Activated CD8-positive, alpha-beta memory T cell treated with anti-CD3 and anti-CD28 coated beads for 1 hour (primary cell): ENCODE measurements around the gene SEPTIN8.

ENCODE experiments used
- DNase-seq, 2 donors: peaks; one replicate each; pipeline ENCODE4 v3.0.0-alpha.2; 2020; ENCODE audit warnings: low read depth in 1 of 2; ENCODE audit errors: extremely low read depth in 1 of 2

SEPTIN8 gene

DNA sequence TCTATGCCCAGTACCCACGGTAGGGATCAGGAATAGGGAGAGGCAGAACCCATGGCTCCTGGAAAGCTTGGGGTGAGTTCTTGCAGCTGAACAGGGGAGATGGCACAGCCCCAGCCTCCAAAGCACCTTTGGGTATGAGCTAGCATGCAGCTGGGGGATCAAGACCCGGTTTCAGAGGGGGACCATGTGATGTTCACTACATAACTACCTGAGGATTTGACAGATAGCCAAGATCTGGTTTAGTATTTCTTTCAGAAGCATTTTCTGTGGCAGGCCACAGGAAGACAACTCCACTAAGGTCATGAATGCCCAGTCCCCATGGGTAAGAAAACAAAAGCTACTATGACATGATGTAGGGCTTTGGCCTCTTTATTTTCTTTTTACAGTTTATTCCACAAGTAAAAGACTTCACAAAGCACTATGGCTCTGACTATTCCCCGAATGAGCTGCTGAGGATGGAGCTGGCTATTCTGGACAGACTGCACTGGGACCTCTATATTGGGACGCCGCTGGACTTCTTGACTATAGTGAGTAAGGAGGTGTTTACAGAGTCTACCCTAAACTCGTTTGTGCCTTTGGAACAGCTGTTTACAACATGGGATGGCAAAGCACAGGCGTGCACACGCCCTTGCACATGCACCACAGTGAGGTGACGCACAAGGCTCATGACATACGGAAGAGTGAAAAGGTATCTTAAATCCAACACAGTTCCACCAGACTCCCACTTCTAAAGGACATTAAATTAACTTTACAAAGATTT lies 26.4 kb downstream of the SEPTIN8 start:
- DNase-seq: no peak

DNA sequence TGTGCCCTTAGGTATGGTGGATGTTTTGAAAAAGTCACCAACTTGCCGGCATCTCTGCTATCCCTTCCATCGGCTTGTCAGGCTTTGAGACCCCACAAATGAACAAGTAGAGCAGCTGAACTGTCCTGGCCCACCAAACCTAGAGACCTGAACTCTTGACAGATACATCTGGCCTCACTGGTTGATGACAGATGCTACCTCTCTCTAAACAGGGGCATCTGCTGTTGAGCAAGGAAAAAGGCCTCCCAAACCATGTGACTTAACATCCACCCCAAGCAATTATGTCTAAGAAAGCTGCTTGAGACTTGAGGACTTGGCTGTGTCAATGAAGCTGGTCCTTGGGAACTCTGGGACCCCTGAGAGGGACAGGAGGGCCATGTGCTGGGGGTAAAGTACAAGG lies 27.5 kb downstream of the SEPTIN8 start:
- DNase-seq: no peak

DNA sequence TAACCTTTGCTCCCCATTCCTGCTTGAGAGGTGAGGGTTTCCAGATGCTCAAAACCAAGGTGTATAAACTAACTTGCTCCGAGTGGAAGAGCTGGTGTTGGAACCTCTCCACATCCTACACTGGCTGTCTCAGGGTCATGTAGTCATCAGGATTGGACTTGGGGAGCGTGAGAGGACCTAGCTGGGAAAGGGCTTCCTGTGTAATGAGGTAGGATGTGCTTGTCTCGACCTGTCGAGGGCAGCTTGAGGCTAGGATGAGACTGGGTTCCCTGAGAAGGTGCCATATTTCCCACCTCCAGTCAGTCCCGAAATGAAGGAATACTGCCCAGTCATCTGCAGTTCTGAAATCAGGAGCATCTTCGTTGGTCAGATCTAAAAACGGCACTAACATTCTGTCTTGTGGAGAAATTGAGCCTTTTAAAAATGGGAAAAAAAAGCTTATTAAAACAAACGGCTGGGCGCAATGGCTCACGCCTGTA lies 28.5 kb downstream of the SEPTIN8 start:
- no peak for DNase-seq

DNA sequence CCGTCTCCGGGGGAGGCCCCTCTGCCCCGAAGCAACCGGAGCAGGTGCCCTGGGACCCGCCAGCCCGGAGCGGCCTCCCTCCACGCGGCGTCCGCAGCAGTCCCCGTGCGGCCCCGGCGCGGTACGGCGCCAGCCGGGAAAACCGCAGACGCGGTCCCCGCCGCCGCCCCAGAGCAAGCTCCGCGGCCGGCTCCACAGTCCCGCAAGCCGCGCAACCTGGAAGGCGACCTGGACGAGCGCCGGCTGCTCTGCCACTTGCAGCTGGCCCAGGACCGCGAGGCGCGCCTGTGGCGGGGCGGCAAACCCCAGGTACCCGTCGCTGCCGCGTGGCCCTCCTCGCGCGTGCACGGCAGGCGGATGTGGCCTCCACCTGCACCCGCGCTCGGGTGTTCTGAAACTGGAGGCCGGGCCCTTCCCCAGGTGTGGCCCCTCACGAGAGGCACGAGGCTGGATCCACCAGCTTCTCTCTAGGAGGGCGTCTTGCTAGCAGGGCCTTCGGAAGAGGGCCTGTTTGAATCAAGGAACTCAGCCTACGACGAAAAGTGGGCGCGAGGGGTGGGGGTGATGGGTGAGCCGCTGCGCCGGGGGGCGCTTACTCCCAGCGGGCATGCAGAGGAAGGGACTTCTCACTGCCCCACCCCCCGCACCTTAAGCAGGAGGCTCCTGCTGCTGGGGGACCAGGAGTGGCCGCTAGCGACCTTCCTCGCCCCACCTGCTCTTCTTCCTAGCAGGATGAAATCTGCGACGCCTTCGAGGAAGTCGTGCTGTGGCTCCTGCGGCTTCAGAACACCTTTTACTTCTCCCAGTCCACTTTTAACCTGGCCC lies 29.2 kb downstream of the SEPTIN8 start:
- peak in 1 of 2 donors; percentile 17 for DNase-seq

DNA sequence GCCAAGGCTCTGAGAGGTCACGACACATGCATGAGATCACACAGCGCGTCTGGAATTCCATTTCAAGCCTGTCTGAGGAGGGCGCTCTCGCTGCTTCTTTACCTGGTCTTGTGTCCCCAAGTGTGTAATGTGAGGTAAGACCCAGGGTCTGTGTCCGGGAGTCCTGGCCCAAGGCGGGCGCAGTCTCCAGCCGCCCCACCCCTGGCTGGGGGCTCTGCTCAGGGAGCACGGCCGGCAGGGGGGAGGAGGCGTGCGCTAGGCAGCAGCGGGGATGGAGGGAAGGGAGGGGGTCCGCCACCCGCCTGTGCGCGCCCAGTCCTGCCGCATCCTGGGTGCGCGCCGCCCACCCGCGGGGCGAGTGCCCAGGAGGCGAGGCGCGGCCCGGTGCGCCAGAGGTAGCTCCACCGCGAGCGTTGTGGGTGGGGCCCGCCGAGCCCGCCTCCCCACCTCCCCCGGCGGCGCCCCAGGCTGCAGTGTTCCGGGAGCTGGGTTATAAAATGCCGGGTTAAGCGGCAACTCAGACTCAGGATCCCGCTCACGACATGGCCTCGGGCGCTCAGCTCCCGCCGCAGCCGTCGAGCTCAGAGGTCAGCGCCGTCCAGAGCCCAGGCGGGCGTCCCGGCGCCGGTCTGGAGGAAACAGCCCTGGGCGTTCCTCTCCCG lies 30.0 kb downstream of the SEPTIN8 start, which contains the start of gene CCNI2:
Gene CCNI2 (plus strand): TSS at position 473 of the 662 bp plus-strand sequence. CDS start 70 bp downstream, at position 543.
- DNase-seq: peak; percentile 36 to 51

DNA sequence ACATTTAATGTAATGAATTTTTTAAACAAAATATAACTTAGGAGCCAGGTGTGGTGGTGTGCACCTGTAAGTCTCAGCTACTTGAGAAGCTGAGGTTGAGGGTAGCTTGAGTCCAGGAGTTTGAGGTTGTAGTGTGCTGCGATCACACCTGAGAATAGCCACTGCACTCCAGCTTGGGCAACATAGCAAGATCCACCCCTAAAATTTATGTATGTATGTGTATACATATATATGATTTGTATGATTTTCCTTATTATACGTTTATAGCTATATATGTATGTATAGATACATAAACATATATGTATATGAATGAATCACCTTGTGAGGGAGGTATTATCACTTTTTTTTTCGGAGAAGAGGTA lies 30.5 kb downstream of the SEPTIN8 start:
- no peak for DNase-seq

DNA sequence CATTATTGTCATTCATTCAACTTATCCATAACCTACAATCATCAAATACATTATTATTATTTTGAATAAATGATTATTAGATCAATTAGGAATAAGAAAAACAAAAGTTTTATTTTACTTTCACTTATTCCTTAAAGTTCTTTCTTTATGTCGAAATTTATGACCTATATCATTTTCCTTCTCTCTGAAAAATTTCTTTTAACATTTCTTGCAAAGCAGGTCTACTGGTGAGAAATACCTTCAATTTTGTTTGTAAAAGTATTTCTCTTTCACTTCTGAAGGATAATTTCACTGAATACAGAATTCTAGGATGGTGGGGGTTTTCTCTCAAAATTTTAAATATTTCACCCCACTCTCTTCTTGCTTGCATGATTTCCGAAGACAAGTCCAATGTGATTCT lies 32.4 kb downstream of the SEPTIN8 start:
- no peak for DNase-seq

DNA sequence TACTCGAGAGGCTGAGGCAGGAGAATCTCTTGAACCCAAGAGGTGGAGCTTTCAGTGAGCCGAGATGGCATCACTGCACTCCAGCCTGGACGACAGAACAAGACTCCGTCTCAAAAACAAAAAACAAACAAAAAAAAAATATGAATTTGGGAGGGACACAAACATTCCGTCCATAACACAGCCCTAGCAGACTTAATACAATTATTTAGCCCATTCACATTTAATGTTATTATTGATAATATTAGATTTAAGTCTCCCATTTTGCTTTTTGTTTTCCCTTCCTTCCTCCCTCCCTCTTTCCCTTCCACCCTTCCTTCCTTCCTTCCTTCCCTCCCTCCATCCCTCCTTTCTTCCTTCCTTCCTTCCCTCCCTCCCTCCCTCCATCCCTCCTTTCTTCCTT lies 34.4 kb downstream of the SEPTIN8 start:
- DNase-seq: no peak

DNA sequence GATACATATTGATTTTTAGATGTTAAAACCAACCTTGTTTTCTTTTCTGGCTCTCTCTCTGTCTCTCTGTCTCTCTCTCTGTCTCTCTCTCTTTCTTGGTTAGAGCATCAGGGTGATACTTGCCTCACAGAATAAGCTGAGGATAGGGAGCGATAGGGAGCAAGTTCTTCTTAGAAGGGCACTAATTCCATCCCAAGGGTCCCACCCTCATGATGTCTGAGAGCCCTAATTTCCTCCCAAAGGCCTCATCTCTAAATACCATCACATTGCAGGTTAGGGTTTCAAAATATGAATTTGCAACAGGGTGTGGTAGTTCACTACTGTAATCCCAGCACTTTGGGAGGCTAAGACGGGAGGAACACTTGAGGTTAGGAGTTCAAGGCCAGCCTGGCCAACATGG lies 34.9 kb downstream of the SEPTIN8 start:
- DNase-seq: no peak

DNA sequence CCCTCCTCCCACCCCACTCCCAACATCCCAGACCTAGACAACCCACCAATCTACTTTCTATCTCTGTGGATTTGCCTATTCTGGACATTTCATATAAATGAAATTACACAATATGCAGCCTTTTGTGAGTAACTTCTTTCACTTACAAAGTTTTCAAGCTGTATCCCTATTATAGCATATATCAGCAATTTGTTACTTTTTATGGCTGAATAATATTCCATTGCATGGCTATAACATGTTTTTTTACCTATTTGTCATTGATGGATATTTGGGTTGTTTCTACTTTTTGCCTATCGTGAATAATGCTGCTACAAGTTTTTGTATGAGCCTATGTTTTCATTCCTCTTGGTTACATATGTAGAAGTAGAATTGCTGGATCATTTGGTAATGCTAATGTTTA lies 37.8 kb downstream of the SEPTIN8 start:
- no peak for DNase-seq

DNA sequence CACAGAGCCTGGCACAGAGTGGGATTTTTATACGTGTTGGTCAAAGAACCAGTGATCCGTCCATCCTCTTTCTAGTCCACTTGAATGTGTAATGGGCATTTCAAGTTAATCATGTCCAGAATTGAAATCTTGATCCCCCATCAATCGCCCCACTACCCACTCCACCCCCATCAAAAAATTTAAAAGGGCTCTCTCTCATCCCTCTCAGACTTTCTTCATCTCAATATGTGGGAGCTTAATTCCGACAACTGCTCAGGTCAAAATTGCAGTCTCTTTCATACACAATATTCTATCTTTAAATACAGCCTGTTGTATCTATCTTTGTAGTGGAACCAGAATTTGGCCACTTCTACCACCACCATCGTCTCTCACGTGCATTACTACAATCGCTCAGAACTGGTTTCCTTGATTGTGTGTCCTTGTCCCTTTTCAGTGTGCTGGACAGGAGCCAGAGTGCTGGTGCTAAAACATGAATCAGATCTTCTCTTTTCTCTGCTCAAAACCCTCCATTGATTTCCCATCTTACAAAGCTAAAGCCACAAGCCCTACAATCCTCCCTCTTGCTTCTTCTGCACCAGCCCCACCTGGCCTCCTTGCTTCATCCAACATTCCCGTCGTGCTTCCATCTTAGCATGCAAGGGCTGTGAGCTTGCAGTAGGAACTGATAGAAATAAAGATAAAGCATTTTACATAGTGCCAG lies 38.9 kb downstream of the SEPTIN8 start:
- no peak for DNase-seq

DNA sequence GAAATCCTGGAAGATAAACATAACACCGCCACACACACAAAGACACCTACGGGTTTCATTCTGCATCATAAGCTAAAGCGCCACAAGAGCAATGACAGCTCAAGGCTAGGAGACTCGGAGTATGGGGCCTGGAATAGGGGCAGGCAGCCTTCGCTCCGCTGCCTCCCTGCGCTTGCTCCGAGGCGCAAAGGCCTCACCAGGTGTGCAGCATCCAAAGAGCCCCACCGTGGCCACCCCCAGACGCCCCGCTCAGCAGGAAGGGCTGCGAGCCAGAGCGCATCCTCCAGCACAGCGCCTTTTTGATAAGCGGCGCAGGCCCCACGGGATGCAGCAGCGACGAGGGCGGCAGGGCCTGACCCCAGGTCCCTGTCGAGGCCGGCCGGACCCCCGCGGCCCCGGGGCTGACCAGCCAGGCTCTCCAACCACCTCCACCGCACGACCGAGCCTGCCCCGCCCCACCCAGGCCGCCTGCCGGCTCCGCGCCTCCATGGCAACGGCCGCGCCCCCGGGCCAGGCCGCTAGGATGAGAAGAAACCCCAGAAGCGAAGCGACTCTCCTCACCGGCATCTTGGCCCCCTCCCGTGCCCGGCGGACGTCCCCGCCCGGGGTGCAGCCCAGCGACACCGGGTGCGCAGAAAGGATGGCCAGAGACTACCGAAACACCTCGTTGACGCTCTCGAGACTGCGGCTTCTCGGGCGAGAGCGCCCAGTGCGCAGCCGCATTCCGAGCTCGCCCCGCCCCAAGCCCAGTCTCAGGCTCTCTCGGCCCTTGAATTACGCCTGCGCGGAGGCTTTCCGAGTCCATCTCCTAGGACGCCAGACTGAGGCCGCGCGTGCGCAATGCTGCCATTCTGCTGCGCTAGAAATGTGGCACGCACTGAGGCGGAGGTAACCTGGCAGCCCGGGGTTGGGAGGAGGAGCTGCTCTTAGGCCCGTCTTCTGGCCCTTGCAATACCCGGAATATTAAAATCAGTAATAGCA lies 39.9 kb downstream of the SEPTIN8 start, which contains the start of gene KIF3A:
Gene KIF3A (minus strand): TSS at position 694 of the 981 bp plus-strand sequence. CDS start 127 bp downstream, at position 567.
- DNase-seq: peak; percentile 97 to 99

DNA sequence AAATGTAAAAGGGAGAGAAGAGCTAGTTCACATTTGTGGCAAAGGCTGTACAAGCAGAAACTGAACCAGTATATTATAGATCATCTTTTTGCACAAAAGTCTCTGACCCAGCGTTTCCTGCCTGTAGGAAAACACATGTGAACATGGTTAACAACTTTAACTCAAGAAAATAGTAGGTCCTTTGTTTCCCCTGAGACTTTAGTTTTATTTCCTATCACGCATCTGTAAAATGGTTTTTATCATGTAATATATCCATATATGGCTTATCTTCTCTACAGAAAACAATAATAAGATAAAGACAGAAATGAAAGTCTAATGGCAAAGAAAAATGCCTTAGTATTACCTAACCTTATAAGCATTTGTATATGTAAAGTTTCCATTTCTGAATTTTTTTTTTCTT lies 42.4 kb downstream of the SEPTIN8 start:
- DNase-seq: no peak

DNA sequence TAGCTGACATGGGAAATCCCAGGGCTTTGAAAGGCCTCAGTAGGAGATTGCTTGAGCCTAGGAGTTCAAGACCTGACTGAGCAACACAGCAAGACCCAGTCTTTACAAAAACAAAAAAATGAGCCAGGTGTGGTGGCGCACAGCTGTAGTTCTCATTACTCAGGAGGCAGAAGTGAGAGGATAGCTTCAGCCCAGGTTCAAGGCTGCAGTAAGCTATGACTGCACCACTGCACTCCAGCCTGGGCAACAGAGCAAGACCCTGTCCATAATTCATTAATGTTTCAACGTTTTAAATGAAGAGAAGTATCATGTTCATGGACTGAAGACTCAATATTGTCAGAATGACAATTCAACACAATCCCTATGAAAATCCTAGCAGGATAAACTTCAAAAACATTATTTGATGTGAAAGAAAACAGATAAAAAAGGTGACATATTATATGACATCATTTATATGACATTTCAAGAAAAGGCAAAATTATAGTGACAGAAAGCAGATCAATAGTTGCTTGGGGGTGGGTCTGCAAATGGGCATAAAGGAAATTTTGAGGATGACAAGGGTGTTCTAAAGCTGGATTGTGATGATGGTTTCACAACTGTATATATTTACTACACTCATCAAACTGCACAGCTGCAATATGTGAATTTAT lies 43.4 kb downstream of the SEPTIN8 start:
- DNase-seq: no peak

DNA sequence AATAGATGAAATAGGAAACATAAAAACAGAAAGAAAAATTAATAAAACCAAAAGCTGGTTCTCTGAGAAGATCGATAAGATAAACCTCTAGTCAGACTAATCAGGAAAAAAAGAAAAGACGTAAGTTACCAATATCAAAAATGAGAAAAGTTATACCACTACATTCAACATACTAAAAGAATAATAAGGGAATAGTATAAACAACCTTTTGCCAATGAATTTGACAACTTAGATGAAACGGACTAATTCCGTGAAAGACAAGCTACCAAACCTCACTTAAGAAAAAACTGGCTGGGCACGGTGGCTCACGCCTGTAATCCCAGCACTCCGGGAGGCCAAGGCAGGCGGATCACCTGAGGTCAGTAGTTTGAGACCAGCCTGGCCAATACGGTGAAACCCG lies 47.1 kb downstream of the SEPTIN8 start:
- no peak for DNase-seq

DNA sequence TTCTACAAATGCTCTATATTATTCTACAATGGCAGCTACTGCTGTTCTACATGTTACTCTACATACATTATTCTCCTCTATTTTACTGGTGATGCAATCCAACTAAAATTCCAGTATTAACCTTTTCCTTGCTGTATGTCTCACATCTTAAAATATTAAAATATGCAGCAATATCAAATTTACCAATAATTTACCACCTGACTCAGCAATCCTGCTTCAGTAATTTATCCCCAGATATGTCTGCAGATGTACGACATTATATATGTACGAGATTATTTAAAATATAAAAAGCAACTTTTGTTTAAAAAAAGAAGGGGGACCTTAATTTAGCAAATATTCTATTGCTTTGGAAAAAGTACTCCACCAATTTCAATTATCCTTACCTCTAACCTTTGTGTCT lies 51.3 kb downstream of the SEPTIN8 start:
- DNase-seq: no peak

DNA sequence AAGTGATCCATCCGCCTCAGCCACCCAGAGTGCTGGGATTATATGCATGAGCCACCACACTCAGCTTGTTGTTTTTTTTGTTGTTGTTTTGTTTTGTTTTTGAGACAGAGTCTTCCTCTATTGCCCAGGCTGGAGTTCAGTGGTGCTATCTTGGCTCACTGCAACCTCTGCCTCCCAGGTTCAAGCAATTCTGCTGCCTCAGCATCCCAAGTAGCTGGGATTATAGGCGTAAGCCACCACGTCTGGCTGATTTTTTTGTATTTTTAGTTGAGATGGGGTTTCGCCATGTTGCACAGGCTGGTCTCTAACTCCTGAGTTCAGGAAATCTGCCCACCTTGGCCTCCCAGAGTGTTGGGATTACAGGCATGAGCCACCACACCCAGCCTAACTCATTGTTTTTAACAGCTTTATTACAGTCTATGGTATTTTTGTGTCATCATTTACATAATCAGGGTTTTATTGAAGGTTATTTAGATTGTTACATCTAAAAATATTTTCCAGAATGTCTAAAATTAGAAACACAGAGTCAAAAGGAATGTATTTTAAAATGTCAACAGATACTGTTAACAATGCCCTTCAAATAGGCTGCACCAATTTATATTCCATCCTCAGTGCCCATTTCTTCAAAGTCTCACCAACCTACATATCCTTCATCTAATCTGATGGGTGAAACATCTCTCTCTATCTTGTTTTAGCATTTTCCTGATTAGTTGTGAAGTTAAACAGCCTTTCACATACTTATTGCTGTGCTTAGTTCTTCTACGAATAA lies 58.3 kb downstream of the SEPTIN8 start:
- no peak for DNase-seq
